HEK293 (cell line): ENCODE measurements around the gene CLNK.
A peak's percentile ranks its signal among the peaks of the same experiment; 100 is the strongest.

ENCODE experiments used
- CTCF ChIA-PET: fragments of 350-600 bp; formaldehyde crosslinking; extraction: SDS; loops from one replicate; lab custom pipeline; 2021; ENCODE audit warnings: antibody characterized with exemption; lab: Yijun Ruan, JAX
- POLR2A ChIA-PET: fragments of 300-600 bp; formaldehyde crosslinking; extraction: SDS; loops from one replicate; lab custom pipeline; 2020; ENCODE audit warnings: antibody characterized with exemption, inconsistent platforms; lab: Yijun Ruan, JAX
- H3K27ac ChIP-seq: fragments of 200-500 bp; sonication (Bioruptor generic); 2 replicates; pipeline ENCODE4 v1.5.1; 2014; ENCODE audit warnings: low read depth, low read length, control low read depth, inconsistent platforms; ENCODE audit errors: extremely low read depth
- H3K36me3 ChIP-seq, 2 experiments: fragments of 200-500 bp in 1 of 2; sonication (Bioruptor generic) in 1 of 2; 1 replicate in 1 of 2; 2 replicates in 1 of 2; pipeline ENCODE4 v1.5.1; 2014 to 2017; ENCODE audit warnings: inconsistent platforms in 2 of 2, low read length in 2 of 2; ENCODE audit not compliant: control insufficient read depth in 2 of 2, insufficient read depth in 1 of 2
- H3K4me1 ChIP-seq: fragments of 200-500 bp; sonication (Bioruptor generic); 2 replicates; pipeline ENCODE4 v1.5.1; 2014; ENCODE audit warnings: mild to moderate bottlenecking, low read length, inconsistent platforms; ENCODE audit not compliant: control insufficient read depth, insufficient read depth
- H3K4me3 ChIP-seq: 2 replicates; pipeline ENCODE4 v1.5.1; 2011; ENCODE audit warnings: low read depth, mild to moderate bottlenecking, control low read depth, low read length, moderate library complexity
- H3K9me3 ChIP-seq: fragments of 200-500 bp; sonication (Bioruptor generic); 2 replicates; pipeline ENCODE4 v1.5.1; 2014; ENCODE audit warnings: low read depth, low read length, inconsistent platforms; ENCODE audit not compliant: control insufficient read depth, insufficient read depth
- GLIS2 ChIP-seq: fragments of 450-650 bp; formaldehyde crosslinking; IDR thresholded peaks from 2 replicates; pipeline ENCODE4 v1.5.1; 2016; ENCODE audit warnings: missing biosample characterization, missing genetic modification characterization
- KLF10 ChIP-seq: fragments of 450-650 bp; IDR thresholded peaks from 2 replicates; pipeline ENCODE4 v1.5.1; 2018; ENCODE audit warnings: missing biosample characterization, mild to moderate bottlenecking, missing genetic modification characterization
- PATZ1 ChIP-seq: fragments of 450-650 bp; formaldehyde crosslinking; IDR thresholded peaks from 2 replicates; pipeline ENCODE4 v1.5.1; 2016; ENCODE audit warnings: missing biosample characterization, missing genetic modification characterization
- TRIM28 ChIP-seq: IDR thresholded peaks from 2 replicates; pipeline ENCODE4 v1.6.1; 2011; ENCODE audit warnings: low read length, control low read depth, borderline replicate concordance
- ZFP37 ChIP-seq: fragments of 450-650 bp; formaldehyde crosslinking; IDR thresholded peaks from 2 replicates; pipeline ENCODE4 v1.5.1; 2016; ENCODE audit warnings: missing biosample characterization, missing genetic modification characterization
- ZNF114 ChIP-seq: fragments of 450-650 bp; formaldehyde crosslinking; IDR thresholded peaks from 2 replicates; pipeline ENCODE4 v1.5.0; 2017; ENCODE audit warnings: missing biosample characterization, missing genetic modification characterization
- ZNF121 ChIP-seq: fragments of 450-650 bp; formaldehyde crosslinking; IDR thresholded peaks from 2 replicates; pipeline ENCODE4 v1.5.1; 2016; ENCODE audit warnings: missing biosample characterization, missing genetic modification characterization
- ZNF585B ChIP-seq: fragments of 450-650 bp; formaldehyde crosslinking; IDR thresholded peaks from 2 replicates; pipeline ENCODE4 v1.5.1; 2016; ENCODE audit warnings: missing biosample characterization, missing genetic modification characterization
- ZNF623 ChIP-seq: fragments of 450-650 bp; formaldehyde crosslinking; IDR thresholded peaks from 2 replicates; pipeline ENCODE4 v1.5.1; 2016; ENCODE audit warnings: missing biosample characterization, missing genetic modification characterization
- ZNF792 ChIP-seq: fragments of 450-650 bp; formaldehyde crosslinking; IDR thresholded peaks from 2 replicates; pipeline ENCODE4 v1.5.1; 2016; ENCODE audit warnings: missing biosample characterization, missing genetic modification characterization
- TF ChIP-seq, protein P1 (sequence below): fragments of 450-650 bp; formaldehyde crosslinking; IDR thresholded peaks from 2 replicates; pipeline ENCODE4 v1.5.1; 2016; ENCODE audit warnings: missing biosample characterization, missing genetic modification characterization, borderline replicate concordance
- TF ChIP-seq, protein P2 (sequence below): fragments of 450-650 bp; formaldehyde crosslinking; IDR thresholded peaks from 2 replicates; pipeline ENCODE4 v1.5.1; 2016; ENCODE audit warnings: missing biosample characterization, missing genetic modification characterization
- TF ChIP-seq, protein P3 (sequence below): fragments of 450-650 bp; formaldehyde crosslinking; conservative IDR thresholded peaks from 2 replicates; pipeline ENCODE4 v1.5.1; 2016; ENCODE audit warnings: low read depth, missing biosample characterization, missing genetic modification characterization

CLNK gene

GRCh38 chr4:10460313-10461047 lies 224.1 kb downstream of the CLNK start:
- H3K4me1 ChIP-seq: no peaks in the 10 kb centered on the region
- no peak overlapping the region for H3K4me3 ChIP-seq
- ChIA-PET CTCF (interaction anchor here (0.6 to 1.8 kb wide), 14 partner anchors 10 to 302 kb away, joined by 3 to 9 read pairs (median 4); no protein-coding TSS in a partner anchor), POLR2A (interaction anchor here (1.4 kb wide), 1 partner anchor 70 kb away, joined by 4 read pairs; no protein-coding TSS in a partner anchor)
- peak; percentile 60 for TF ChIP-seq ZNF623 (tag by site-specific recombination)
- TF ChIP-seq, protein P1, sequence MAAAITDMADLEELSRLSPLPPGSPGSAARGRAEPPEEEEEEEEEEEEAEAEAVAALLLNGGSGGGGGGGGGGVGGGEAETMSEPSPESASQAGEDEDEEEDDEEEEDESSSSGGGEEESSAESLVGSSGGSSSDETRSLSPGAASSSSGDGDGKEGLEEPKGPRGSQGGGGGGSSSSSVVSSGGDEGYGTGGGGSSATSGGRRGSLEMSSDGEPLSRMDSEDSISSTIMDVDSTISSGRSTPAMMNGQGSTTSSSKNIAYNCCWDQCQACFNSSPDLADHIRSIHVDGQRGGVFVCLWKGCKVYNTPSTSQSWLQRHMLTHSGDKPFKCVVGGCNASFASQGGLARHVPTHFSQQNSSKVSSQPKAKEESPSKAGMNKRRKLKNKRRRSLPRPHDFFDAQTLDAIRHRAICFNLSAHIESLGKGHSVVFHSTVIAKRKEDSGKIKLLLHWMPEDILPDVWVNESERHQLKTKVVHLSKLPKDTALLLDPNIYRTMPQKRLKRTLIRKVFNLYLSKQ (tag by site-specific recombination): no peak
- no peaks in the 10 kb centered on the region for H3K9me3 ChIP-seq
- peaks cover 0 to 1% of the 10 kb centered on the region in 2 experiments; a peak in 1 of 3 replicates for H3K36me3 ChIP-seq
- H3K27ac ChIP-seq: no peak overlapping the region

DNA sequence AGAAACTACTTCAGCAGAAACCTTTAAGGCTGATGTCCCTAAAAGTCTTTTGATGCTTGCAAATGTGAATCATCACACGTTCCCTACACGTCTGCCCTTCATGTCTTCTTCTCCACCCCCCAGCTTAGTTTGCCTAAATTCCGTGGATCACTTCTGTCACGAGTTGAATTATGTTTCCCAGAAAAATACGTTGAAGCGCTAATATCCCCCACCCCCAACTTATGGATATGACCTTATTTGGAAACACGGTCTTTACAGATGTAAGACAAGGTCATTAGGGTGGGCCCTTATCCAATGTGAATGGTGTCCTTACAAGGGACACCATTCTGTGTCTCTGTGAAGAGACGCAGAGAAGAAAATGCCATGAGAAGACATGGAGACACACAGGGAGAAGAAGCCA lies 225.3 kb downstream of the CLNK start:
- H3K4me1 ChIP-seq: no peaks in the 10 kb centered on the region
- H3K9me3 ChIP-seq: no peaks in the 10 kb centered on the region
- no peak for TF ChIP-seq ZNF114 (tag by site-specific recombination)
- TF ChIP-seq ZNF585B: no peak
- no peak for TF ChIP-seq KLF10 (tag by site-specific recombination)
- no peak for TF ChIP-seq TRIM28
- TF ChIP-seq GLIS2: no peak
- TF ChIP-seq, protein P2, sequence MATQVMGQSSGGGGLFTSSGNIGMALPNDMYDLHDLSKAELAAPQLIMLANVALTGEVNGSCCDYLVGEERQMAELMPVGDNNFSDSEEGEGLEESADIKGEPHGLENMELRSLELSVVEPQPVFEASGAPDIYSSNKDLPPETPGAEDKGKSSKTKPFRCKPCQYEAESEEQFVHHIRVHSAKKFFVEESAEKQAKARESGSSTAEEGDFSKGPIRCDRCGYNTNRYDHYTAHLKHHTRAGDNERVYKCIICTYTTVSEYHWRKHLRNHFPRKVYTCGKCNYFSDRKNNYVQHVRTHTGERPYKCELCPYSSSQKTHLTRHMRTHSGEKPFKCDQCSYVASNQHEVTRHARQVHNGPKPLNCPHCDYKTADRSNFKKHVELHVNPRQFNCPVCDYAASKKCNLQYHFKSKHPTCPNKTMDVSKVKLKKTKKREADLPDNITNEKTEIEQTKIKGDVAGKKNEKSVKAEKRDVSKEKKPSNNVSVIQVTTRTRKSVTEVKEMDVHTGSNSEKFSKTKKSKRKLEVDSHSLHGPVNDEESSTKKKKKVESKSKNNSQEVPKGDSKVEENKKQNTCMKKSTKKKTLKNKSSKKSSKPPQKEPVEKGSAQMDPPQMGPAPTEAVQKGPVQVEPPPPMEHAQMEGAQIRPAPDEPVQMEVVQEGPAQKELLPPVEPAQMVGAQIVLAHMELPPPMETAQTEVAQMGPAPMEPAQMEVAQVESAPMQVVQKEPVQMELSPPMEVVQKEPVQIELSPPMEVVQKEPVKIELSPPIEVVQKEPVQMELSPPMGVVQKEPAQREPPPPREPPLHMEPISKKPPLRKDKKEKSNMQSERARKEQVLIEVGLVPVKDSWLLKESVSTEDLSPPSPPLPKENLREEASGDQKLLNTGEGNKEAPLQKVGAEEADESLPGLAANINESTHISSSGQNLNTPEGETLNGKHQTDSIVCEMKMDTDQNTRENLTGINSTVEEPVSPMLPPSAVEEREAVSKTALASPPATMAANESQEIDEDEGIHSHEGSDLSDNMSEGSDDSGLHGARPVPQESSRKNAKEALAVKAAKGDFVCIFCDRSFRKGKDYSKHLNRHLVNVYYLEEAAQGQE (tag by site-specific recombination): no peak
- TF ChIP-seq PATZ1 (tag by site-specific recombination): no peak
- TF ChIP-seq, protein P3, sequence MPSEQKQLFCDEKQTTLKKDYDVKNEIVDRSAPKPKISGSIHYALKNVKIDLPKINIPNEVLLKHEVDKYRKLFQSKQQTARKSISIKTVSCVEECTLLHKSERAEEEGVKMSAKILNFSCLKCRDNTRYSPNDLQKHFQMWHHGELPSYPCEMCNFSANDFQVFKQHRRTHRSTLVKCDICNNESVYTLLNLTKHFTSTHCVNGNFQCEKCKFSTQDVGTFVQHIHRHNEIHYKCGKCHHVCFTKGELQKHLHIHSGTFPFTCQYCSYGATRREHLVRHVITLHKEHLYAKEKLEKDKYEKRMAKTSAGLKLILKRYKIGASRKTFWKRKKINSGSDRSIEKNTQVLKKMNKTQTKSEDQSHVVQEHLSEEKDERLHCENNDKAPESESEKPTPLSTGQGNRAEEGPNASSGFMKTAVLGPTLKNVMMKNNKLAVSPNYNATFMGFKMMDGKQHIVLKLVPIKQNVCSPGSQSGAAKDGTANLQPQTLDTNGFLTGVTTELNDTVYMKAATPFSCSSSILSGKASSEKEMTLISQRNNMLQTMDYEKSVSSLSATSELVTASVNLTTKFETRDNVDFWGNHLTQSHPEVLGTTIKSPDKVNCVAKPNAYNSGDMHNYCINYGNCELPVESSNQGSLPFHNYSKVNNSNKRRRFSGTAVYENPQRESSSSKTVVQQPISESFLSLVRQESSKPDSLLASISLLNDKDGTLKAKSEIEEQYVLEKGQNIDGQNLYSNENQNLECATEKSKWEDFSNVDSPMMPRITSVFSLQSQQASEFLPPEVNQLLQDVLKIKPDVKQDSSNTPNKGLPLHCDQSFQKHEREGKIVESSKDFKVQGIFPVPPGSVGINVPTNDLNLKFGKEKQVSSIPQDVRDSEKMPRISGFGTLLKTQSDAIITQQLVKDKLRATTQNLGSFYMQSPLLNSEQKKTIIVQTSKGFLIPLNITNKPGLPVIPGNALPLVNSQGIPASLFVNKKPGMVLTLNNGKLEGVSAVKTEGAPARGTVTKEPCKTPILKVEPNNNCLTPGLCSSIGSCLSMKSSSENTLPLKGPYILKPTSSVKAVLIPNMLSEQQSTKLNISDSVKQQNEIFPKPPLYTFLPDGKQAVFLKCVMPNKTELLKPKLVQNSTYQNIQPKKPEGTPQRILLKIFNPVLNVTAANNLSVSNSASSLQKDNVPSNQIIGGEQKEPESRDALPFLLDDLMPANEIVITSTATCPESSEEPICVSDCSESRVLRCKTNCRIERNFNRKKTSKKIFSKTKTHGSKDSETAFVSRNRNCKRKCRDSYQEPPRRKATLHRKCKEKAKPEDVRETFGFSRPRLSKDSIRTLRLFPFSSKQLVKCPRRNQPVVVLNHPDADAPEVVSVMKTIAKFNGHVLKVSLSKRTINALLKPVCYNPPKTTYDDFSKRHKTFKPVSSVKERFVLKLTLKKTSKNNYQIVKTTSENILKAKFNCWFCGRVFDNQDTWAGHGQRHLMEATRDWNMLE (tag by site-specific recombination): no peak
- no peak for TF ChIP-seq ZNF121
- TF ChIP-seq ZNF792 (tag by site-specific recombination): no peak
- no peak for TF ChIP-seq ZFP37 (tag by site-specific recombination)
- CTCF ChIA-PET: no interaction called here
- H3K36me3 ChIP-seq: peaks cover 0 to 13% of the 10 kb centered on the region in 2 experiments; a peak in 1 of 3 replicates
- POLR2A ChIA-PET: no interaction called here
- no peak overlapping the region for H3K4me3 ChIP-seq
- H3K27ac ChIP-seq: no peak overlapping the region
